HL-60 (cell line): ENCODE results near the gene DROSHA.

Source experiments
- POLR2AphosphoS5 ChIP-seq: IDR thresholded peaks from 2 replicates; pipeline ENCODE4 v1.6.1; 2012; ENCODE audit warnings: low read depth
- SPI1 ChIP-seq: IDR thresholded peaks from 2 replicates; pipeline ENCODE4 v1.6.1; 2012; ENCODE audit warnings: low read depth, mild to moderate bottlenecking, borderline replicate concordance
- TF ChIP-seq, protein P1 (sequence below): IDR thresholded peaks from one replicate; pipeline ENCODE4 v1.5.1; 2011; ENCODE audit warnings: low read length, control low read depth, inconsistent platforms; ENCODE audit not compliant: insufficient read depth

DNA sequence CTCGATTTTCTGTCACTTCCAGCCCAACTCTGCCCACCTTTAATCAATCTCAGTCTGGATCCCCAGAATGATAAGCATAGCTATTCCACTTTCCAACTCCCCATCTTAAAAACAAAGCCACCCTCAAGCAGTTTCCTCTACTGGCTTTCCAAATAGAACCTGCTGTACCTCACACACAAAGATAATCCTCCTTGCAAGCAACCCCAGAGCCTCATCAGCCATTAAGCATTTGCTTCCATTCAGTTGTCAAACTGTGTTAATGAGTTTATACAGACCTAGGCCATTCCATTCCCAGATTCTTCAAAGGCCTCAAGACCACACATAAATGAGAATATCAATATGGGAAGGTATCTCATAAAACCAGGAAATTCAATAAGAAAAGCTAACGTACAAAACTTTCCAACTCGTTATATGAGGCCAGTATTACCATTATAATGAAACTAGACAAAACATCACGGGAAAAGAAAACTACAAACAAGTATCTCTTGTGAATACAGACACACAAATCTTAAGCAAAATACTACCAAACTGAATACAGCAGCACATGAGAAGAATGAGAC, 86.8 kb downstream of the DROSHA start:
- no peak for TF ChIP-seq POLR2AphosphoS5
- TF ChIP-seq, protein P1, sequence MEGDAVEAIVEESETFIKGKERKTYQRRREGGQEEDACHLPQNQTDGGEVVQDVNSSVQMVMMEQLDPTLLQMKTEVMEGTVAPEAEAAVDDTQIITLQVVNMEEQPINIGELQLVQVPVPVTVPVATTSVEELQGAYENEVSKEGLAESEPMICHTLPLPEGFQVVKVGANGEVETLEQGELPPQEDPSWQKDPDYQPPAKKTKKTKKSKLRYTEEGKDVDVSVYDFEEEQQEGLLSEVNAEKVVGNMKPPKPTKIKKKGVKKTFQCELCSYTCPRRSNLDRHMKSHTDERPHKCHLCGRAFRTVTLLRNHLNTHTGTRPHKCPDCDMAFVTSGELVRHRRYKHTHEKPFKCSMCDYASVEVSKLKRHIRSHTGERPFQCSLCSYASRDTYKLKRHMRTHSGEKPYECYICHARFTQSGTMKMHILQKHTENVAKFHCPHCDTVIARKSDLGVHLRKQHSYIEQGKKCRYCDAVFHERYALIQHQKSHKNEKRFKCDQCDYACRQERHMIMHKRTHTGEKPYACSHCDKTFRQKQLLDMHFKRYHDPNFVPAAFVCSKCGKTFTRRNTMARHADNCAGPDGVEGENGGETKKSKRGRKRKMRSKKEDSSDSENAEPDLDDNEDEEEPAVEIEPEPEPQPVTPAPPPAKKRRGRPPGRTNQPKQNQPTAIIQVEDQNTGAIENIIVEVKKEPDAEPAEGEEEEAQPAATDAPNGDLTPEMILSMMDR = no peak
- no peak for TF ChIP-seq SPI1
